GM12878 (cell line): ENCODE results near the gene RANBP6.

Source experiments
- ETV6 ChIP-seq, 2 experiments: fragments of 450-650 bp in 1 of 2; IDR thresholded peaks in 1 of 2; conservative IDR thresholded peaks in 1 of 2; 2 replicates each; pipeline ENCODE4 v1.6.1; 2014; ENCODE audit warnings: antibody characterized with exemption in 1 of 2, borderline replicate concordance in 1 of 2, low read depth in 1 of 2, mild to moderate bottlenecking in 1 of 2, moderate library complexity in 1 of 2
- EZH2 ChIP-seq: IDR thresholded peaks from 2 replicates; pipeline ENCODE4 v1.6.1; 2012; ENCODE audit warnings: low read depth, mild to moderate bottlenecking, control low read depth, inconsistent platforms, low read length, borderline replicate concordance; ENCODE audit not compliant: control insufficient read depth
- RAD21 ChIP-seq: IDR thresholded peaks from 2 replicates; pipeline ENCODE4 v1.6.1; 2011; ENCODE audit warnings: mild to moderate bottlenecking, low read depth, low read length, moderate library complexity; ENCODE audit not compliant: insufficient read depth
- SREBF2 ChIP-seq: IDR thresholded peaks from 2 replicates; pipeline ENCODE4 v1.6.1; 2012; ENCODE audit warnings: mild to moderate bottlenecking, low read length
- STAT1 ChIP-seq: fragments of 450-650 bp; conservative IDR thresholded peaks from 2 replicates; pipeline ENCODE4 v1.6.1; 2014; ENCODE audit warnings: antibody characterized with exemption, mild to moderate bottlenecking
- SUZ12 ChIP-seq: fragments of 200-600 bp; sonication (generic); IDR thresholded peaks from one replicate; pipeline ENCODE4 v1.6.1; 2018; ENCODE audit warnings: antibody characterized with exemption, mild to moderate bottlenecking; ENCODE audit not compliant: unreplicated experiment
- TBL1XR1 ChIP-seq: IDR thresholded peaks from 2 replicates; pipeline ENCODE4 v1.6.1; 2012; ENCODE audit warnings: low read depth, low read length, improper control_type of control experiment
- TF ChIP-seq, protein P1 (sequence below): IDR thresholded peaks from 2 replicates; pipeline ENCODE4 v1.6.1; 2012; ENCODE audit warnings: low read length, inconsistent platforms
- TF ChIP-seq, protein P2 (sequence below): fragments of 450-650 bp; IDR thresholded peaks from 2 replicates; pipeline ENCODE4 v1.6.1; 2017; ENCODE audit warnings: mild to moderate bottlenecking, low read depth, inconsistent platforms; ENCODE audit not compliant: poor library complexity, severe bottlenecking
- TF ChIP-seq, protein P3 (sequence below): fragments of 450-650 bp; IDR thresholded peaks from 2 replicates; pipeline ENCODE4 v1.6.1; 2017; ENCODE audit warnings: borderline replicate concordance
- TF ChIP-seq, protein P4 (sequence below), 3 experiments: IDR thresholded peaks in 2 of 3; conservative IDR thresholded peaks in 1 of 3; 2 replicates each; pipeline ENCODE4 v1.5.1; 2011; ENCODE audit warnings: low read depth in 3 of 3, low read length in 3 of 3, mild to moderate bottlenecking in 3 of 3, control low read depth in 2 of 3, moderate library complexity in 2 of 3, inconsistent platforms in 1 of 3, mixed read lengths in 1 of 3; ENCODE audit not compliant: control insufficient read depth in 2 of 3, insufficient read depth in 1 of 3; ENCODE audit errors: extremely low read depth in 1 of 3
- TF ChIP-seq, protein P5 (sequence below): fragments of 450-650 bp; IDR thresholded peaks from 2 replicates; pipeline ENCODE4 v1.6.1; 2014; ENCODE audit warnings: mild to moderate bottlenecking
- TF ChIP-seq, protein P6 (sequence below): IDR thresholded peaks from 2 replicates; pipeline ENCODE4 v1.6.1; 2012; ENCODE audit warnings: improper control_type of control experiment, low read depth, low read length; ENCODE audit not compliant: insufficient replicate concordance
- TF ChIP-seq, protein P7 (sequence below): IDR thresholded peaks from 2 replicates; pipeline ENCODE4 v1.6.1; 2012; ENCODE audit warnings: low read depth, low read length, improper control_type of control experiment

DNA sequence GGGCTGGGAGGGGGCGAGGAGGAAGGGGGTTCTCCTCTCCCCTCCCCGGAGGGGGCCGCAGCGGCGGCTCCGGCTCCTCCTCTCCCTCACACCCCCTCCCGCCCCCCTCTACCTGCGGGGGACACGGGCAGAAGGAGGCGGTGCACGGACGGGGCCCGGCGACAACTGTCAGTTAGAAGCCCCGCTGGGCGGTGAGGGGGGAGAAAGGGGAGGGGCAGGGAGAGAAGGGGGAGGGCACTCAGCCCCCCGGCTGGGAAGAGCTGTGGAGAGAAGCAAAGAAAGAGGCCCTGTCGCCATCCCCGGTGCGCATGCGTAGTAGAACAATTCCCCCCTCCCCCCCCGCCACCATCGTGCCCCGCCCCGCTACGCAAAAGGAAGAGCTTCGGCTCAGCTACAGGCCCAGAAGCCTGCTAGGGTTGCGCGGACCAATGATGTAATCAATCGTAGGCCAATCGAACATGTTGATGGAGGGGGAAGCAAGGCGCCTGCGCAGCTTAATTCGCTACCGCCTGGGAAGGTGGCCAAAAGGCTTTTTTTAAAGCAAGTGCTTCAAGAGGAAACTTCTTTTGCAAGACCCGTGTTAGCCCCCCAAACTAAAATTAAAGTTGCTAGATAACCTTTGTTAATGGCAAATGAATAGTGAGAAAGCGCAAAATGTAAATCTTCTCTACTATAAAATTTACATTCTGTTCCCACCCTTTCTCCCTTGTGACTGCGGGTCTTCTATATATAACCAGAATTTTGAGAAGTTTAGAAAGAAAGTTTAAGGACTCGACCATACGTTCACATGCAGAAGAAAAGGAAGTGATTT lies 7.0 kb downstream of the RANBP6 start:
- TF ChIP-seq TBL1XR1, result no peak
- no peak for TF ChIP-seq EZH2
- no peak for TF ChIP-seq STAT1
- TF ChIP-seq, protein P1, sequence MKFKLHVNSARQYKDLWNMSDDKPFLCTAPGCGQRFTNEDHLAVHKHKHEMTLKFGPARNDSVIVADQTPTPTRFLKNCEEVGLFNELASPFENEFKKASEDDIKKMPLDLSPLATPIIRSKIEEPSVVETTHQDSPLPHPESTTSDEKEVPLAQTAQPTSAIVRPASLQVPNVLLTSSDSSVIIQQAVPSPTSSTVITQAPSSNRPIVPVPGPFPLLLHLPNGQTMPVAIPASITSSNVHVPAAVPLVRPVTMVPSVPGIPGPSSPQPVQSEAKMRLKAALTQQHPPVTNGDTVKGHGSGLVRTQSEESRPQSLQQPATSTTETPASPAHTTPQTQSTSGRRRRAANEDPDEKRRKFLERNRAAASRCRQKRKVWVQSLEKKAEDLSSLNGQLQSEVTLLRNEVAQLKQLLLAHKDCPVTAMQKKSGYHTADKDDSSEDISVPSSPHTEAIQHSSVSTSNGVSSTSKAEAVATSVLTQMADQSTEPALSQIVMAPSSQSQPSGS, result no peak
- no peak for TF ChIP-seq RAD21
- TF ChIP-seq, protein P2, sequence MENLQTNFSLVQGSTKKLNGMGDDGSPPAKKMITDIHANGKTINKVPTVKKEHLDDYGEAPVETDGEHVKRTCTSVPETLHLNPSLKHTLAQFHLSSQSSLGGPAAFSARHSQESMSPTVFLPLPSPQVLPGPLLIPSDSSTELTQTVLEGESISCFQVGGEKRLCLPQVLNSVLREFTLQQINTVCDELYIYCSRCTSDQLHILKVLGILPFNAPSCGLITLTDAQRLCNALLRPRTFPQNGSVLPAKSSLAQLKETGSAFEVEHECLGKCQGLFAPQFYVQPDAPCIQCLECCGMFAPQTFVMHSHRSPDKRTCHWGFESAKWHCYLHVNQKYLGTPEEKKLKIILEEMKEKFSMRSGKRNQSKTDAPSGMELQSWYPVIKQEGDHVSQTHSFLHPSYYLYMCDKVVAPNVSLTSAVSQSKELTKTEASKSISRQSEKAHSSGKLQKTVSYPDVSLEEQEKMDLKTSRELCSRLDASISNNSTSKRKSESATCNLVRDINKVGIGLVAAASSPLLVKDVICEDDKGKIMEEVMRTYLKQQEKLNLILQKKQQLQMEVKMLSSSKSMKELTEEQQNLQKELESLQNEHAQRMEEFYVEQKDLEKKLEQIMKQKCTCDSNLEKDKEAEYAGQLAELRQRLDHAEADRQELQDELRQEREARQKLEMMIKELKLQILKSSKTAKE, result peak; percentile 47
- TF ChIP-seq, protein P3, sequence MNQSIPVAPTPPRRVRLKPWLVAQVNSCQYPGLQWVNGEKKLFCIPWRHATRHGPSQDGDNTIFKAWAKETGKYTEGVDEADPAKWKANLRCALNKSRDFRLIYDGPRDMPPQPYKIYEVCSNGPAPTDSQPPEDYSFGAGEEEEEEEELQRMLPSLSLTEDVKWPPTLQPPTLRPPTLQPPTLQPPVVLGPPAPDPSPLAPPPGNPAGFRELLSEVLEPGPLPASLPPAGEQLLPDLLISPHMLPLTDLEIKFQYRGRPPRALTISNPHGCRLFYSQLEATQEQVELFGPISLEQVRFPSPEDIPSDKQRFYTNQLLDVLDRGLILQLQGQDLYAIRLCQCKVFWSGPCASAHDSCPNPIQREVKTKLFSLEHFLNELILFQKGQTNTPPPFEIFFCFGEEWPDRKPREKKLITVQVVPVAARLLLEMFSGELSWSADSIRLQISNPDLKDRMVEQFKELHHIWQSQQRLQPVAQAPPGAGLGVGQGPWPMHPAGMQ, result no peak
- TF ChIP-seq SUZ12, result no peak
- TF ChIP-seq SREBF2, result no peak
- TF ChIP-seq, protein P4, sequence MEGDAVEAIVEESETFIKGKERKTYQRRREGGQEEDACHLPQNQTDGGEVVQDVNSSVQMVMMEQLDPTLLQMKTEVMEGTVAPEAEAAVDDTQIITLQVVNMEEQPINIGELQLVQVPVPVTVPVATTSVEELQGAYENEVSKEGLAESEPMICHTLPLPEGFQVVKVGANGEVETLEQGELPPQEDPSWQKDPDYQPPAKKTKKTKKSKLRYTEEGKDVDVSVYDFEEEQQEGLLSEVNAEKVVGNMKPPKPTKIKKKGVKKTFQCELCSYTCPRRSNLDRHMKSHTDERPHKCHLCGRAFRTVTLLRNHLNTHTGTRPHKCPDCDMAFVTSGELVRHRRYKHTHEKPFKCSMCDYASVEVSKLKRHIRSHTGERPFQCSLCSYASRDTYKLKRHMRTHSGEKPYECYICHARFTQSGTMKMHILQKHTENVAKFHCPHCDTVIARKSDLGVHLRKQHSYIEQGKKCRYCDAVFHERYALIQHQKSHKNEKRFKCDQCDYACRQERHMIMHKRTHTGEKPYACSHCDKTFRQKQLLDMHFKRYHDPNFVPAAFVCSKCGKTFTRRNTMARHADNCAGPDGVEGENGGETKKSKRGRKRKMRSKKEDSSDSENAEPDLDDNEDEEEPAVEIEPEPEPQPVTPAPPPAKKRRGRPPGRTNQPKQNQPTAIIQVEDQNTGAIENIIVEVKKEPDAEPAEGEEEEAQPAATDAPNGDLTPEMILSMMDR (IDR thresholded peaks at IDR 0.05 in 2 of 3, conservative IDR thresholded peaks at IDR 0.05 in 1 of 3; ENCODE audit: control insufficient read depth in 2 of 3, extremely low read depth in 1 of 3, insufficient read depth in 1 of 3, low read depth in 3 of 3, low read length in 3 of 3), result no peak
- TF ChIP-seq ETV6 (conservative IDR thresholded peaks at IDR 0.05 in 1 of 2, IDR thresholded peaks at IDR 0.05 in 1 of 2; ENCODE audit: borderline replicate concordance in 1 of 2, low read depth in 1 of 2), result no peak
- TF ChIP-seq, protein P5, sequence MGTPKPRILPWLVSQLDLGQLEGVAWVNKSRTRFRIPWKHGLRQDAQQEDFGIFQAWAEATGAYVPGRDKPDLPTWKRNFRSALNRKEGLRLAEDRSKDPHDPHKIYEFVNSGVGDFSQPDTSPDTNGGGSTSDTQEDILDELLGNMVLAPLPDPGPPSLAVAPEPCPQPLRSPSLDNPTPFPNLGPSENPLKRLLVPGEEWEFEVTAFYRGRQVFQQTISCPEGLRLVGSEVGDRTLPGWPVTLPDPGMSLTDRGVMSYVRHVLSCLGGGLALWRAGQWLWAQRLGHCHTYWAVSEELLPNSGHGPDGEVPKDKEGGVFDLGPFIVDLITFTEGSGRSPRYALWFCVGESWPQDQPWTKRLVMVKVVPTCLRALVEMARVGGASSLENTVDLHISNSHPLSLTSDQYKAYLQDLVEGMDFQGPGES, result no peak
- TF ChIP-seq, protein P6, sequence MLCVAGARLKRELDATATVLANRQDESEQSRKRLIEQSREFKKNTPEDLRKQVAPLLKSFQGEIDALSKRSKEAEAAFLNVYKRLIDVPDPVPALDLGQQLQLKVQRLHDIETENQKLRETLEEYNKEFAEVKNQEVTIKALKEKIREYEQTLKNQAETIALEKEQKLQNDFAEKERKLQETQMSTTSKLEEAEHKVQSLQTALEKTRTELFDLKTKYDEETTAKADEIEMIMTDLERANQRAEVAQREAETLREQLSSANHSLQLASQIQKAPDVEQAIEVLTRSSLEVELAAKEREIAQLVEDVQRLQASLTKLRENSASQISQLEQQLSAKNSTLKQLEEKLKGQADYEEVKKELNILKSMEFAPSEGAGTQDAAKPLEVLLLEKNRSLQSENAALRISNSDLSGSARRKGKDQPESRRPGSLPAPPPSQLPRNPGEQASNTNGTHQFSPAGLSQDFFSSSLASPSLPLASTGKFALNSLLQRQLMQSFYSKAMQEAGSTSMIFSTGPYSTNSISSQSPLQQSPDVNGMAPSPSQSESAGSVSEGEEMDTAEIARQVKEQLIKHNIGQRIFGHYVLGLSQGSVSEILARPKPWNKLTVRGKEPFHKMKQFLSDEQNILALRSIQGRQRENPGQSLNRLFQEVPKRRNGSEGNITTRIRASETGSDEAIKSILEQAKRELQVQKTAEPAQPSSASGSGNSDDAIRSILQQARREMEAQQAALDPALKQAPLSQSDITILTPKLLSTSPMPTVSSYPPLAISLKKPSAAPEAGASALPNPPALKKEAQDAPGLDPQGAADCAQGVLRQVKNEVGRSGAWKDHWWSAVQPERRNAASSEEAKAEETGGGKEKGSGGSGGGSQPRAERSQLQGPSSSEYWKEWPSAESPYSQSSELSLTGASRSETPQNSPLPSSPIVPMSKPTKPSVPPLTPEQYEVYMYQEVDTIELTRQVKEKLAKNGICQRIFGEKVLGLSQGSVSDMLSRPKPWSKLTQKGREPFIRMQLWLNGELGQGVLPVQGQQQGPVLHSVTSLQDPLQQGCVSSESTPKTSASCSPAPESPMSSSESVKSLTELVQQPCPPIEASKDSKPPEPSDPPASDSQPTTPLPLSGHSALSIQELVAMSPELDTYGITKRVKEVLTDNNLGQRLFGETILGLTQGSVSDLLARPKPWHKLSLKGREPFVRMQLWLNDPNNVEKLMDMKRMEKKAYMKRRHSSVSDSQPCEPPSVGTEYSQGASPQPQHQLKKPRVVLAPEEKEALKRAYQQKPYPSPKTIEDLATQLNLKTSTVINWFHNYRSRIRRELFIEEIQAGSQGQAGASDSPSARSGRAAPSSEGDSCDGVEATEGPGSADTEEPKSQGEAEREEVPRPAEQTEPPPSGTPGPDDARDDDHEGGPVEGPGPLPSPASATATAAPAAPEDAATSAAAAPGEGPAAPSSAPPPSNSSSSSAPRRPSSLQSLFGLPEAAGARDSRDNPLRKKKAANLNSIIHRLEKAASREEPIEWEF, result no peak
- TF ChIP-seq, protein P7, sequence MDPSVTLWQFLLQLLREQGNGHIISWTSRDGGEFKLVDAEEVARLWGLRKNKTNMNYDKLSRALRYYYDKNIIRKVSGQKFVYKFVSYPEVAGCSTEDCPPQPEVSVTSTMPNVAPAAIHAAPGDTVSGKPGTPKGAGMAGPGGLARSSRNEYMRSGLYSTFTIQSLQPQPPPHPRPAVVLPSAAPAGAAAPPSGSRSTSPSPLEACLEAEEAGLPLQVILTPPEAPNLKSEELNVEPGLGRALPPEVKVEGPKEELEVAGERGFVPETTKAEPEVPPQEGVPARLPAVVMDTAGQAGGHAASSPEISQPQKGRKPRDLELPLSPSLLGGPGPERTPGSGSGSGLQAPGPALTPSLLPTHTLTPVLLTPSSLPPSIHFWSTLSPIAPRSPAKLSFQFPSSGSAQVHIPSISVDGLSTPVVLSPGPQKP, result no peak
